NCI-H2196 (cell line): Measurements from ENCODE around the gene TEPSIN.

Source experiments
- DNase-seq: peaks from one replicate; lab custom pipeline; 2025; ENCODE audit not compliant: unreplicated experiment; lab: John Stamatoyannopoulos, UW

The TEPSIN gene

GRCh38 chr17:81271226-81271625 is 32.4 kb upstream of the TEPSIN start:
- DNase-seq: no peak

DNA sequence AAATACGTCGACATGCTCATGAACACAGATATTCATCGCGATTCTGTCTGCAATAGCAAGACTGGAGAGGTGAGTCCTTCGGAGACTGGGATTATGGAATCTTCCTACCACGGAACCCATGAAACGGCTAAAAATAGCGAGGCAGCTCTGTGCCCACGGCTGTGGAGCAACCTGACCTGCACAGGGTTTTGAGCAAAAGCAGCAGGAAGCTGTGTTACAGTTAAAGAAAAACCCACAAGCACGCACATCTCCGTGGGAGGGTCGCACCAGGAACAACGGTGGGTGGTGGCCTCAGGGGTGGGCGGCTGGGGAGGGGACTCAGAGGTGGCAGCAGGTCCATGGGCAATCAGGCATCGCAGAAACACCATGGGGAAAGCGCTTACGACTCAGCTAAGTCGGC is 31.4 kb upstream of the TEPSIN start:
- no peak for DNase-seq

- DNase-seq: no peak
Measured at GRCh38 chr17:81267390-81268067, 28.7 kb upstream of the TEPSIN start.

GRCh38 chr17:81265576-81265975 is 26.7 kb upstream of the TEPSIN start:
- no peak for DNase-seq

DNA sequence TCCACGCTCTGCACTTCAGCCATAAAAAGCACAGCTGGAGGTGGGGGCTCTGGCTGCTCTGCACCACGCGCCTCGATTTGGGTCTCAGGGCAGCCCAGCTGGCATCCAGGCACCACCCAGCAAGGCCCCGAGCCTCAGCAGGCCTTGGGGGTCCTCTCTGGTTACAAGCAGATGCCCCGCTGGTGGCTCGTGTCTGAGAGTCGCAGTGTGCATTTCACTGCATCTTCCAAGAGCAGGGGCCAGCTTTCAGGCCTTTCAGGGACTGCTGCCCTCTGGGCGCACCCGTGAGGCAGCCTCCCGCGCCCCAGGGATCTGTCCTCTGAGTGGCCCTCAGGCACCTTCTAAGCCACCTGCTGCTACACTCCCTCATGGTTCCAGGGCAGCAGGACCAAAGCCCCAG is 25.8 kb upstream of the TEPSIN start:
- DNase-seq: no peak

- DNase-seq: no peak
Measured at GRCh38 chr17:81263371-81264181, 24.7 kb upstream of the TEPSIN start.

DNA sequence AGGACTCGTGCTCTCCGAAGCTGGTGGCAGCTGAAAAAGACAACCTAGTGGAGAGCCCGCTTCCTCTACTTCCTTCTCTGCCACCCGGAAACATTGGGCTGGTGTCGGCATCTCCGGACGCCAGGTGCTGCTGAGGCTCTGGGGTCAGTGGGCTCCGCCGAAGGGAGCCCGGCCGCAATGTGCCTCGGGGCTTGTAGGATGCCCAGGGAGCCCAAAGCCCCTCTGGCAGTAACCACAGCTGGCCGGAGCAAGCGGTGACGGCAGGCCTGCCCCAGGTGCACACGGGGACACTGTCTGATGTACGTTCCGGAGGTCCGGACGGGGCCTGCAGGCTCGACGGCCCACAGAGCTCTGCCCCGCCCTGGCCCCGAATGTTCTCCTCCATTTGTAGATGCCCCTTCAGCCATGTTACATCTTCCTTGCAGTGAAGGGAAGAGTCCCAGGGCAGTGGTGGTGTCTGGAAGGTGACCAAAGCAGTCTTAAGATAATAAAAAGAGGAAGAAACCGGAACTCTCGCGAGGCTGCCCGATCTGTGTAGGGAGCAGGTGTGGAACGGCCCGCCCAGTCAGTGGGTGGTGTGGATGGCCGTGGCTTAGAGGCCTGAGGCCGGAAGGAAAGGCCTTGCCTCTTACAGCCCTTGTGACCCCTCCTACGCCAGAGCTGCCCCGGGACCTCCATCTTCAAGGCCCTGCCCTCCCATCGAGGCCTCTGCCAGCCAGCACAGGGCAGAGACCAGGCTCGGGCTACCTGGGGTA is 22.9 kb upstream of the TEPSIN start:
- no peak for DNase-seq

DNA sequence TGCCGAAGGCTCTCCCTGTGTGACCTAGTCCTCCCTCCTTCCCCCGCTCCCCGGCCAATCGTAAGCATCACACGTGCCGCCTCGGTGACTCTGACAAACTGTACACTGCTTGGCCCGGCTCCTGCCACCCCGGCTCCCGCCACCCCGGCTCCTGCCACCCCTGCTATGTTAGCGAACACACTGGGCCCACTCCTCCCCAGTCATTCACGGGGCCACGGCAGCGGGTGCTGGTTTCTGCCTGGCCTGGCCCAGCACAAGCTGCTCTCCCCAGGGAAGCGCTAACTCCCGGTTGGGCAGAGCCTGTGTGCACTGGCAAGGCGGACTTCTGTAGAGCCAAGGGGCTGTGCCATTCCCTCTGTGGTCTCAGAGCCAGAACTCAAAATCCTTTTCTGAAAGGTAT is 22.2 kb upstream of the TEPSIN start:
- no peak for DNase-seq

DNA sequence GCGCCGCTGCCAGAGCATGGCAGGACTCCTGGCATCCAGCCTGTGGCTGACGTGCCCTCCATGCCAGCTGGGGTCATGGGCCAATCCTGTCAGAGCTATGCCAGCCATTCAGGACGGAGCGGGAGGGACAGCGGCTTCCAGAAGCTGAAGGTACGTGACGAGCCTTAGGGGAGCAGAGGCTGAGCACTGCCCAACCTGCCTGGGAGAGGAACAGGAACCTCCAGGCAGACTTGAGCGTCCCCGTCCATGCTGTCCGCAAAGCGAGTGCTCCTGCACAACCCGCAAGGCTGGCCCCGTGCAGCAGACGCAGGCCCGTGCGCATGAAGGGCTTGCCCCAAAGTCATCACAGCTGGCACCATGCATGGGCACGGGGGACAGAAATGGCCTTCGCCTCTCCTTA is 21.8 kb upstream of the TEPSIN start:
- no peak for DNase-seq

- no peak for DNase-seq
Measured at GRCh38 chr17:81260171-81260570, 21.3 kb upstream of the TEPSIN start.

- DNase-seq: no peak
Measured at GRCh38 chr17:81259058-81259605, 20.3 kb upstream of the TEPSIN start.

- no peak for DNase-seq
Measured at GRCh38 chr17:81258292-81258691, 19.4 kb upstream of the TEPSIN start.

DNA sequence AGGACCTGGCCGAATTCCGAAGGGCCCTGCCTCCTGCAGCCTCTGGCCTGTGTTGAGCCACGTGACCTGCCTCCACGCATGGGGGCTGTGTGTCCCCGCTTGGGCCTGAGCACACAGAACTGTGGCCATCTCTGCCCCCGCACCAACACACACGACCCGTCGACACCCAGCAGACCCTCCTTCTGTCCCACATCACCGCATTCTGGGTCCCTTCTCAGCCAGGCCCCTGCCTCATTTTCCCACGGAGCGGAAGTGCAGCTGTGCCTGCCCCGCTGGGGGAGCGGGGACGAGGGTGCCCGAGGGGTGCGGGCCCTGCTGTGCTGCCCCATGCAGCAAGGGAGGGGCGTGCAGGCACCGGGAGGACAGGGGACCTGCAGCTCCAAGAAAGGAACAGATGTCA is 18.7 kb upstream of the TEPSIN start:
- no peak for DNase-seq

DNA sequence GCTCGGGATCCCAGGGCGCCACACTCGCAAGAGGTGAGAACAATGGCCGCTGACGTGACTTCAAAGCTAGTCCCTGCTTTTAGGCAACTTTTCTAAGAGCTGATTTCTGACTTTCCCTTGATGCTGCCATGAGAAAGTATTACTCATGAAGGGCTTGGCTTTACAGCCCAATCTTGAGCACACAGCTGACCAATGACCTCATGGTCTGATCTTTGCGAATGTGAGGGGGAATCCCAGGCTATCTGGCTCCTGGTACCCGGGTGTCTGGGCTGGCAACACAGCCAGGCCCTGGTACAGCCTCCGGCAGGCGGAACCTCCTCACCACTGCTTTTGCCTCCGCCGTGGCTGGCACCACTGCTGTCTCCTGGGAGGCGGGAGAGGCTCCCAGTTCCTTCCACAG is 17.8 kb upstream of the TEPSIN start:
- DNase-seq: no peak

DNA sequence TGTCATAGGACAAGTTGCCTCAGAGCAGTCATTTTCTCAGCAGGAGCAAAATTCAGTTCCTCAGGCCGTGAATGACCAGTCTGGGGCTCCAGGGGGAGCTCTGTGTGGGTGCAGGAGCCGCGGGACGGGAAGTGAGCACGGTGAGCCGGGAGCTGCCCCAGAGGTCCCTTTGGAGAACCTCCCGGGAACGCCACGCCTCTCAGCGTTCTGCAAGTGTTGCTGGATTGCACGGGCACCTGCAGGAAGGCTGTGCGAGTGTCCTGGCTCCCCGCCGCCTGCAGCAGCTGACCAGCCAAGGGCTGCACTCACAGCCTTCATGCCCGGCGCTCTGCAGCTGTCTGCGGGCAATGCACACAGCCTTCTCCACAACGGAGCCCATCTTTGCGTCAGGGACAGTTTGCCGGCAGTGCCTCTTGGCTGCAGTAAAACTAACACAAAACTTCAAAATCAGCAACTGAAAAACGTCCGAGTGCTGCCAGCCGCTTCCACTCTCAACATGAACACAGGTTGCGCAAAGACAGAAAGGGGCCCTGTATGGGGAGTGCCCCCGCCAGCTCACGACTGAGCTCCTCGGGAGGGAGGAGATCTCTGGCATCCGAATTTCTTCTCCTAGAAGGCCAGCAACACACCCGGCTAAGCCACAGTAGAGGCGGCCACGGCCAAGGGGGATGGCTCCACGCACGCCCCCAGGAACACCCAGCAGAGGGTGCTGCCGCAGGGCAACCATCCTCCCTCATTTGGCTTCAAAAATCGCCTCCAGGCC is 16.3 kb upstream of the TEPSIN start:
- peak; percentile 98 for DNase-seq

GRCh38 chr17:81253358-81254131 is 14.7 kb upstream of the TEPSIN start:
- peak; percentile 49 for DNase-seq

- DNase-seq: no peak
Measured at GRCh38 chr17:81252987-81253329, 14.1 kb upstream of the TEPSIN start.

DNA sequence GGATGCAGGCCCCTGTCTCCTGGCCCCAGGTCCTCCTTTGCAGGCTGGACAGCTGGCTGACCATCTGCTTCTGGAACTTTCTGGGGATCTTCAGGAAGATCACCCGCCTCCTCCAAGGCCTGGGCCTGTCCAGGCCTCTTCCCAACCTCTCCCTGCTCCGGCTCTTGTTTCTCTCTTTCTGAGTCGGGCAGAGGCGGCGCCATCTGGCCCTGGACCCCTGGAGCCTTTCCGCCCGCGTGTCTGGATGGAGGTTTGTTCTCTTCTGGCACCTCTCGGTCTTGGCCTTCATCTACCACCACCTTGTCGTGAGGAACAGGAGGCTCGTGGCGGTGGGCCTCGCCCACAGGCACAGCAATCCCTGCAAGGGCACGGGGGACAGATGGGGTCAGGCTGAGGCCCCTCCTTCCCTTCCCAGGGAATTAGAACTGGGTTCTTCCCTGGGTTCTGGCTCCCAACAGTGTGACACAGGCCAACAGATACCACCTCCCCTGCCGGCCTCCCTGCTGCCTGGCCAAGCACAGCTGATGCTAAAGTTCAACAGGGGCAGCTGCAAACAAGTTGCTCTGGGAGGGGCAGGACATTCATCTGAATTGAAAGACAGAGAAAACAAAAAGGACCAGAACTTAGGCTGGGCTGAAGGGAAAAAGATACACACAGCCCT is 13.6 kb upstream of the TEPSIN start:
- no peak for DNase-seq

DNA sequence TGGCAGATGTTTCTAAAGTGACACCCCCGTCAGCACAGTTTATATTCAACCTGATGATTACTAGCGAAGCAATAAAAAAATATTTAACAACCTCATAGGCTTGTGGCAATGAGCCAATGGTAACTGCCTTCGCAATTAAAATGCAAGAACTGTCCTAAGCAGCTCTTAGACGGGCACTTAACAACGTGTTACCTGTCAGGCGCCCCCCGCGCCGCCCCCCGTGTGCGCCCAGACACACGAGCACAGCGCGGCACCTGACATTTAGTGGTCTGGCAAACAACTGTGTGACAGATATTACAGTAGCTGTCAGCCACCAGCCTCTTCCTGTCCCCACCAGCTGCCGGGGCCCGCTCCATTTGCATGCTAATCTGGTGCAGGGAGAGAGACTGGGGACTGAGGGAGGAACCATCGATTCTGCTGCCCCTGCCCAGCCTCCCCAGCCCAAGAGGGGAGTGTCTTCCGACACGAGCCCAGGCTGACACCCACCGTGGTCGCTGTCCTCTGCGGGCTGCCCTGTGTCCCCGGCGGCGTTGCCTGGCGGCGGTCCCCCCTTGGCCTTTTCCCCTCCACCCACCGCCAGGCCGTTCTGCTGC is 12.9 kb upstream of the TEPSIN start:
- DNase-seq: peak; percentile 95
